Parathyroid adenoma (tissue), 2 donors: ENCODE results near the gene GPC5.

Source experiments
- H2AFZ ChIP-seq: fragments of 300-600 bp; sonication (generic); one replicate; pipeline ENCODE4 v1.7.0; 2017; ENCODE audit warnings: antibody characterized with exemption, mild to moderate bottlenecking
- H3K27ac ChIP-seq: fragments of 300-600 bp; sonication (generic); one replicate; pipeline ENCODE4 v1.7.0; 2017
- H3K27me3 ChIP-seq: fragments of 300-600 bp; sonication (generic); one replicate; pipeline ENCODE4 v1.7.0; 2017; ENCODE audit warnings: low read length; ENCODE audit not compliant: control insufficient read depth, insufficient read depth
- H3K36me3 ChIP-seq: fragments of 300-600 bp; sonication (generic); one replicate; pipeline ENCODE4 v1.7.0; 2017; ENCODE audit warnings: low read length; ENCODE audit not compliant: control insufficient read depth, insufficient read depth
- H3K4me1 ChIP-seq: fragments of 300-600 bp; sonication (generic); one replicate; pipeline ENCODE4 v1.7.0; 2017; ENCODE audit warnings: control low read depth
- H3K4me2 ChIP-seq: fragments of 300-600 bp; sonication (generic); one replicate; pipeline ENCODE4 v1.7.0; 2017; ENCODE audit warnings: low read length
- H3K4me3 ChIP-seq: fragments of 300-600 bp; sonication (generic); one replicate; pipeline ENCODE4 v1.7.0; 2017; ENCODE audit warnings: low read depth, low read length
- H3K79me2 ChIP-seq: fragments of 300-600 bp; sonication (generic); one replicate; pipeline ENCODE4 v1.7.0; 2017; ENCODE audit warnings: control low read depth
- H3K9ac ChIP-seq: fragments of 300-600 bp; sonication (generic); one replicate; pipeline ENCODE4 v1.7.0; 2017; ENCODE audit warnings: mild to moderate bottlenecking
- H3K9me3 ChIP-seq: fragments of 300-600 bp; sonication (generic); one replicate; pipeline ENCODE4 v1.7.0; 2017; ENCODE audit warnings: low read length; ENCODE audit not compliant: control insufficient read depth
- TF ChIP-seq, protein P1 (sequence below): fragments of 300-600 bp; sonication (generic); IDR thresholded peaks from one replicate; pipeline ENCODE4 v1.7.0; 2017; ENCODE audit warnings: antibody characterized with exemption, mild to moderate bottlenecking
- donor health status: primary hyperparathyroidism.

The GPC5 gene

DNA sequence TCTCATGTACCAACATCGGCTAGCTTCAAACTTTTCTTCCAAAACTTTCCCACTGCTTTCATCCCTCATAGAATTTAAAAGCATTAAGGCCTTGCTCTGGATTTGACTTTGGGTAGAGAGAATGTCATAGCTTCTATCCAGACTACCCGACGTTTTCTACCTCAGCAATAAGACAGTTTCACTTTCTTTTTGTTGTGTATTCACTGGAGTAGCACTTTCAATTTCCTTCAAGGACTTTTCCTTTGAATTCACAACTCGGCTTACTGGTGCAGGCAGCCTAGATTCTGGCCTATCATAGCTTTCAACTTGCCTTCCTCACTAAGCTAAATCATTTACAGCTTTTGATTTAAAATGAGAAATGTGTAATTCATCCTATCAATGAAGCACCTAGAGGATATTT is 1407.8 kb downstream of the GPC5 start:
- Histone ChIP-seq H3K4me2 (peak overlapping the region; percentile 48), H3K9ac (no peak overlapping the region), H3K36me3 (no peaks in the 10 kb centered on the region), H3K27me3 (no peaks in the 10 kb centered on the region), H3K4me1 (peaks cover 2% of the 10 kb centered on the region), H3K9me3 (no peaks in the 10 kb centered on the region), H2AFZ (peak overlapping the region; percentile 44), H3K27ac (peak overlapping the region; percentile 1), H3K79me2 (no peaks in the 10 kb centered on the region), H3K4me3 (peak overlapping the region; percentile 12)
- TF ChIP-seq, protein P1, sequence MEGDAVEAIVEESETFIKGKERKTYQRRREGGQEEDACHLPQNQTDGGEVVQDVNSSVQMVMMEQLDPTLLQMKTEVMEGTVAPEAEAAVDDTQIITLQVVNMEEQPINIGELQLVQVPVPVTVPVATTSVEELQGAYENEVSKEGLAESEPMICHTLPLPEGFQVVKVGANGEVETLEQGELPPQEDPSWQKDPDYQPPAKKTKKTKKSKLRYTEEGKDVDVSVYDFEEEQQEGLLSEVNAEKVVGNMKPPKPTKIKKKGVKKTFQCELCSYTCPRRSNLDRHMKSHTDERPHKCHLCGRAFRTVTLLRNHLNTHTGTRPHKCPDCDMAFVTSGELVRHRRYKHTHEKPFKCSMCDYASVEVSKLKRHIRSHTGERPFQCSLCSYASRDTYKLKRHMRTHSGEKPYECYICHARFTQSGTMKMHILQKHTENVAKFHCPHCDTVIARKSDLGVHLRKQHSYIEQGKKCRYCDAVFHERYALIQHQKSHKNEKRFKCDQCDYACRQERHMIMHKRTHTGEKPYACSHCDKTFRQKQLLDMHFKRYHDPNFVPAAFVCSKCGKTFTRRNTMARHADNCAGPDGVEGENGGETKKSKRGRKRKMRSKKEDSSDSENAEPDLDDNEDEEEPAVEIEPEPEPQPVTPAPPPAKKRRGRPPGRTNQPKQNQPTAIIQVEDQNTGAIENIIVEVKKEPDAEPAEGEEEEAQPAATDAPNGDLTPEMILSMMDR = no peak

DNA sequence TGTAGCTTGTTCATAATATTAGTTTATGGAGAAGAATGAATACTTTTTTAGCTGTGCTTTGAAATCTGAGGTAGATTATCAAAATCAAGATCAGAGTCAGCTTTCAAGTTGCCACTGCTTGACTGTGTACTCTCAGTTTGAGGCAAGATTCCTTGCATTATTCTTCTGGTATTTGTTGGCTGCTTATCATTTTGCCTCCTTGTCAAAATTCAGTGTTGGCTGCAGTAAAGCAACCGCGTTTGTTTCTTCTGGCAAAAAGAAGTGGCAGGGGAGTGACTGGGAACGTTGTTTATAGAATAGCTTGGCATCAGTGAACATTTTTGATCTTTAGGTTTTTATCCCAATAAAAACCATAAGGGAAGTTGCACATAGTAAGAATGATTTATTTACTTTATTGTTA is 1408.9 kb downstream of the GPC5 start:
- Histone ChIP-seq H2AFZ (no peak overlapping the region), H3K9me3 (no peaks in the 10 kb centered on the region), H3K4me2 (no peak overlapping the region), H3K4me1 (peaks cover 2% of the 10 kb centered on the region), H3K27me3 (no peaks in the 10 kb centered on the region), H3K9ac (no peak overlapping the region), H3K79me2 (no peaks in the 10 kb centered on the region), H3K4me3 (no peak overlapping the region), H3K36me3 (no peaks in the 10 kb centered on the region), H3K27ac (no peak overlapping the region)
- TF ChIP-seq, protein P1 = no peak

DNA sequence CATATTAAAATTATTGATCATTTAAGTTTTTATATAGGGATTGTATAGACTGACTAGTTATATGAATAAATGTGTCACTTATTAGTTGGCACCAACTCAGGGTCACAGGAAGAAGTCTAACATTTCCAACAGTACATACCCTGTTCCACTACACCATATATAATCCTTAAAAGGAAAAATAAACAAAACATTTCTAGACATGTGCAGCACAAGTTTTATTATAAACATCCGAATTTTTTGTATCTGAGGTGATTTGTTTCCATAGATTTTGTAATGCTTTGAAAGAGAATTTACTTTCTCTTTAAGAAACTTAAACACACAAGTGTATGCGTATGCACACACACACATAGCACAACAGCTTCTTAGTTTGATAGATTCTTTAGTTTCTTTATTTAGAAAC is 1409.5 kb downstream of the GPC5 start:
- no peak overlapping the region for H3K9ac ChIP-seq
- TF ChIP-seq, protein P1 = no peak

DNA sequence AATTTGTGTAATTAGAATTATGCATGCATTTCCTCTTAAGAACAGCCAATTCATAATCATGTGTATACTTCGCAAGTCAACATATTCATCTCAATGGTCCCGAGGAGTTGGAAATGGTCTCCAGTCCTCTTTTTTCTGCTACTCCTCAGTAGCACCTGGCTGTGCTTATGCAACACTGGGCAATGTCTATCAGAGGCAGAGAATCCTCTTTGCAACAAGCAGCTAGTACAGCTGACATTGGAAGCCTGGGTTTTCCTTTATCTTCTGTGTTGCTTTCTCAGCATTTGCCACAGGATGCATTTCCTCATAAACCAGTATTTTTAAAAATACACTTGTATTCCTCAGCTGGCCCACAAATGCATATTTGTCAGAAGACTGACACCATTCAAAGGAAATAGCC is 1422.9 kb downstream of the GPC5 start:
- Histone ChIP-seq H3K27me3 (no peaks in the 10 kb centered on the region), H3K4me3 (no peak overlapping the region), H3K36me3 (no peaks in the 10 kb centered on the region), H3K4me2 (no peak overlapping the region), H3K79me2 (no peaks in the 10 kb centered on the region), H3K9ac (no peak overlapping the region), H3K4me1 (no peaks in the 10 kb centered on the region), H3K9me3 (no peaks in the 10 kb centered on the region), H2AFZ (no peak overlapping the region), H3K27ac (no peak overlapping the region)
- TF ChIP-seq, protein P1 = no peak

More for the DNA sequence above, 1409.5 kb downstream of the GPC5 start:
- no peaks in the 10 kb centered on the region for H3K27me3 ChIP-seq
- no peaks in the 10 kb centered on the region for H3K9me3 ChIP-seq
- no peak overlapping the region for H3K27ac ChIP-seq
- no peak overlapping the region for H2AFZ ChIP-seq
- no peaks in the 10 kb centered on the region for H3K36me3 ChIP-seq
- H3K79me2 ChIP-seq = no peaks in the 10 kb centered on the region
- no peak overlapping the region for H3K4me2 ChIP-seq
- H3K4me1 ChIP-seq = peaks cover 2% of the 10 kb centered on the region
- H3K4me3 ChIP-seq = no peak overlapping the region

DNA sequence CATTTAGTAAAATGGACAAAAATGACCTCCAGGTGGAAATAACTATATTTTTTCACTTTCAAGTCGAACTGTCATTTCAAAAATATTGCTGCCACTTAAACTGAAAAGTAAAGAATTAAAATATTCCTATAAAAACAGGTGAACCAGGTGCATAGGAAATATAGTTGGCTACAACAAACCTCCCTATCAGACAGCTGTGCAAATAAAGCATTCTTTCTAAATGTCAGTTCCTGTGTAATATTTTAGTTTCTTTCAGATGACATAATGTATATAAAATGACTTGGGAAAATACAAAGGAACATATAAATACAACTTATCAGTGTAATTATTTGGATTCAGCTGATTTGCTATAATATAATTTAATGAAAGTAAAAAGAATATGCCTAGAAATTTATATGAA is 1424.6 kb downstream of the GPC5 start:
- Histone ChIP-seq H3K27me3 (no peaks in the 10 kb centered on the region), H3K27ac (no peak overlapping the region), H3K4me3 (no peak overlapping the region), H3K9ac (no peak overlapping the region), H3K4me2 (no peak overlapping the region), H3K79me2 (no peaks in the 10 kb centered on the region), H3K36me3 (no peaks in the 10 kb centered on the region), H3K4me1 (no peaks in the 10 kb centered on the region), H2AFZ (no peak overlapping the region), H3K9me3 (no peaks in the 10 kb centered on the region)
- TF ChIP-seq, protein P1 = no peak
